Measurements from ENCODE around the gene MYLK.

MYLK gene

GRCh38 chr3:123638936-123639689, 245.0 kb downstream of the MYLK start:
- DNase-seq, result no peak

- no peak for DNase-seq
Observed at GRCh38 chr3:123637841-123638240, 246.3 kb downstream of the MYLK start.

GRCh38 chr3:123637131-123637530, 247.0 kb downstream of the MYLK start:
- DNase-seq, result no peak

- DNase-seq, result no peak
Observed at GRCh38 chr3:123636431-123636841, 247.7 kb downstream of the MYLK start.

GRCh38 chr3:123635717-123636116, 248.4 kb downstream of the MYLK start:
- no peak for DNase-seq

GRCh38 chr3:123635217-123635616, 248.9 kb downstream of the MYLK start:
- DNase-seq, result no peak

GRCh38 chr3:123634149-123635051, 249.7 kb downstream of the MYLK start:
- no peak for DNase-seq

- no peak for DNase-seq
Observed at GRCh38 chr3:123633530-123633929, 250.6 kb downstream of the MYLK start.

- DNase-seq, result no peak
Observed at GRCh38 chr3:123632161-123632655, 251.9 kb downstream of the MYLK start.

GRCh38 chr3:123629747-123630047, 254.4 kb downstream of the MYLK start:
- DNase-seq, result no peak

GRCh38 chr3:123628996-123629746, 255.0 kb downstream of the MYLK start:
- DNase-seq, result no peak

- no peak for DNase-seq
Observed at GRCh38 chr3:123627673-123628670, 256.2 kb downstream of the MYLK start.

GRCh38 chr3:123626881-123627280, 257.3 kb downstream of the MYLK start:
- DNase-seq, result no peak

GRCh38 chr3:123624302-123624701, 259.8 kb downstream of the MYLK start:
- DNase-seq, result no peak

- DNase-seq, result no peak
Observed at GRCh38 chr3:123623346-123623880, 260.7 kb downstream of the MYLK start.

- no peak for DNase-seq
Observed at GRCh38 chr3:123622766-123623165, 261.4 kb downstream of the MYLK start.

- DNase-seq, result no peak
Observed at GRCh38 chr3:123621850-123622189, 262.3 kb downstream of the MYLK start.

- no peak for DNase-seq
Observed at GRCh38 chr3:123621186-123621849, 262.8 kb downstream of the MYLK start.

GRCh38 chr3:123620343-123620742, 263.8 kb downstream of the MYLK start:
- no peak for DNase-seq

GRCh38 chr3:123618768-123619484, 265.2 kb downstream of the MYLK start:
- no peak for DNase-seq
